Measurements from ENCODE around the gene GGCX.
A peak's percentile ranks its signal among the peaks of the same experiment; 100 is the strongest.

GGCX gene

DNA sequence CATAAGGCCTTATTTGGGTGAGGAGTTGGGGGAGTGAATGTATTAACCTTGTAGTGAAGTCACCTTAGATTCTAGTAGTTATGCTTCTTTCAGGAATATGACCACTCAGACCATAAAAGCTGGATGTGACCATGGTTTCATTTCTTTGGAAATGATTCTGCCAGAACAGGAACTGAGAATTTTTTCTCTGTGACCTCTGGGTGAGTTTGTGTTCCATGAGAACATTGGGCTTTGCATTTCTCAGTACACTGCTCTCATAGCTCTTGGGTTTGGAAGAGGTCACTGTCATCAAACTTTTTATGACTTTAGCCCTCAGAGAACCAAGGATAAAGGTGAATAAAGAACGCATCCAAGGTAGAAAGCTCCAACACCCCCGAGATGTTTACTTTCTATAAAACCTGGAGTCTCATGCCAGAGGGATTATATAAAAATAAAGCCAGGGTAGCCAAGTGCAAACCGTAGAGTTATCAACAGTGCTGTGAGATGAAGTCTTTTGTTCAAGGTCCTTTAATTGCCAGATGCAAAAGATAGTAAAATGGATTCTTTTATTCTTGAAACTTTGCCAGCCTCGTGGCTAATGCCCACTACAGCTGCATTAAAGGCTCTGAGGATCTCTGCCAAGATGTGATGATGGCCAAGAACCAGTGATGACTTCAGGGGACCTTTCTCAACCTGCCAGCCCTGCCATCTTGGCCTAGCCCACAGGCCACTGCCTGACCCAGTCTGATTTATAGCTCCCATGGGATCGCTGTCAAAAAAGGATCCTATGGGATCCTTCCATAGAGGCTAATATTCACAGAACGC lies 50.1 kb downstream of the GGCX start:
- DNase-seq: no peak

DNA sequence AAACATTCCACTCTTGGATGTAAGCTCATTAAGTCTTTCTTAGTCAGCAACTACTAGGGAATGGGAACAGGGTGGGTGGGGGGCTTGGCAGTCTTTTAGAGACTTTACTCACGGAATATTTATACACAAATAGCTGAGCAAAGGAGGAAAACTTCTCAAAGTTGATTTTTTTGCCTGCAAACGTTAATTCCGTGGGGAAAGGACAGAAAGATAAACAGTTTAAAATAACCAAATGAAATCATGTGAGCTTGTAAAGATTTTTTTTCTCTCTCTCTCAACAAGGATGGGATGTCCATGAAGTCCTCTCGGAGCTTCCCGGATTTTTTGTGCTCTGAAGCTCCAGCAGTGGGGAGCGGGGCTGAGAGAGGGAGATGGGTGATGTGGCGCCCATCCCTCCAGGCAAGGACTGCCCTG lies 54.5 kb downstream of the GGCX start:
- no peak for DNase-seq

DNA sequence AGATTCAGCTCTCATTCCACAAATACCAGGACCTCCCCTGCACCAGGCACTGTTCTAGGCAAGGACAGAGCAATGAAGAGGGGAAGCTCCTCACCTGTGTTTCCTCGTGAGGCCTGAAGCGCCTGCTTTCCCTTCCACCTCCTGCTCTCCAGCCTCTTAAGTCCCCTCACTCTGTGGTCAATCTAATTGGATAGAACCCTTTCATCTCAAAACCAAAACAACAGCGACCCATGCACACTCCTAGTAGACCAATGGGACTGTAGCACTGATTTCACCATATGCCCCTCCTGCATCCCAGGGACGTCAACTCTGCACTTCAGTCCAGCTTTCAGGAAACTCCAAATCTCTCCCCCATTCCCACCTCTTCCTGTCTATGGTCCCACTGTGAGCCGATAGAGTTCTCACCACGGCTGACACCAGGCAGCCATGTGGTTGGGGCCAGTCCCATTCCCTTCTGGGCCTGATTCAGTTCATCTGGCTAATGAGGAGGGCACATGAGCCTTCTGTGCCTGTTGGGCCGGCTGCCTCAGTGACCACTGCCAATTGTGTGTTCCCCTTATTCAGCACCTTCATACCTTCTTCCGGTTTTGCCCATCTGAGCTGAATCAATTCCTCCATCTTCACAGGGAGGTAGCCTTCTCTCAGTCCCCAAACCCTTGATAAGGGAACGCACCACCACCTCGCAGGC lies 55.6 kb downstream of the GGCX start:
- no peak for DNase-seq

DNA sequence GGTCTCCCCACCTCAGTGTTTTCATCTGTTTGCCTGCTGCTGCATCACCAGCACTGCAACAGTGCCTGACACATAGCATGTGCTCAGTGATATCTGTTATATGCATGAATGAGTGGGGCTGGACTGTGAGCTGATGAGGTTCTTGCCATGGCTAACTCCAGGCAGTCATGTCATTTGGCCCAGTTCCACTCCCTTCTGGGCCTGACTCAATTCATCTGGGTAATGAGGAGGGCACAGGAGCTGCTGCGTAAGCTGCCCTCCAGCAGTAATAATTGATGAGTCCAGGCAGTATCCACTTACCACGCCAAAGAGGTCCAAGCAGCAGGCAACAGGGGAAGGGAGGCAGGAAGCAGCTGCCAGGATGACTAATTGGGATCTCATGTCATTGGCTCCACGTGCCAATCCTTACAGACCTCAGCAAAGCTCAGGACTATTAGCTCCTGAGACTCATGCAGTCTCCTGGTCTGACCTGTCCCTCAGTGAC lies 56.5 kb downstream of the GGCX start:
- DNase-seq: peak; percentile 32 to 48

DNA sequence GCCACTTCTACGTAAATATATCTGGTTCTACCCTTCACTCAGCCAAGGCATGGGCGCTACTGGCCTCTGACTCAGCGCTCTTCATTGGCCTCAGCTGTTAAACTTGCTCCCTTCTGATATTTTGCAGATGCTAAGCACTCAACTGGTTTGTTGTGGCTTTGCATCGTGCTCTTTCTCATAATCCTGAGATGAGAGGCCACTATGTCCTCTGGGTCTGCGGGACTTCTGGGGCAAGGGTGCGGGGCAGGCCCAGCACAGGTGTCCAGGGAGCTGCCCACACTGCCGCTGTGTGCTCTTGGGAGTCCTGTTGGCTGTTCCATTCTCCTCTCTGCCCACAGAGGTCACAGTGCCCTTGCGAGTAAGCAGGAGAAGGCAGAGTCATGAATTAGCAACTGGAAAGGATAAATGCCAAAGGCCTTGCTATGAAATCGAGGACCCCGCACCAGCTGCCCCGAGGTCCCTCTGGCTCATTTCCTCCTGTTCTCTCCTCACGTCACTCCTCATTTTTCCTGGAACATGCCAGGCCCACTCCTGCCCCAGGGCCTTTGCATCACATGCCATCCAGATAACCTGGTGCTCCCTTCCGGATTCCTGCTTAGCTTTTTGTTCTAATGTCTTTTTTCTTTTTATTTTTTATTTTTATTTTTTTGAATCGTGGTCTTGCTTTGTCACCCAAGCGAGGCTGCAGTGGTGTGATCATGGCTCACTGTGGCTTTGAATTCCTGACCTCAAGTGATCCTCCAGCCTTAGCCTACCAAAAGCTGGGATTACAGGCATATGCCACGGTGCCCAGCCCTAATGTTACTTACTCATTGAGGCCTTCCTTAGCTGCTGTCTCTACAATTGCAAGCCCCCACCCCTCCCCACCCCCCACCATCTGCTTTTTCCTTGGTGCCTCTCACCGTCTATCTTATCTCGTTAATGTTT lies 57.2 kb downstream of the GGCX start:
- no peak for DNase-seq

DNA sequence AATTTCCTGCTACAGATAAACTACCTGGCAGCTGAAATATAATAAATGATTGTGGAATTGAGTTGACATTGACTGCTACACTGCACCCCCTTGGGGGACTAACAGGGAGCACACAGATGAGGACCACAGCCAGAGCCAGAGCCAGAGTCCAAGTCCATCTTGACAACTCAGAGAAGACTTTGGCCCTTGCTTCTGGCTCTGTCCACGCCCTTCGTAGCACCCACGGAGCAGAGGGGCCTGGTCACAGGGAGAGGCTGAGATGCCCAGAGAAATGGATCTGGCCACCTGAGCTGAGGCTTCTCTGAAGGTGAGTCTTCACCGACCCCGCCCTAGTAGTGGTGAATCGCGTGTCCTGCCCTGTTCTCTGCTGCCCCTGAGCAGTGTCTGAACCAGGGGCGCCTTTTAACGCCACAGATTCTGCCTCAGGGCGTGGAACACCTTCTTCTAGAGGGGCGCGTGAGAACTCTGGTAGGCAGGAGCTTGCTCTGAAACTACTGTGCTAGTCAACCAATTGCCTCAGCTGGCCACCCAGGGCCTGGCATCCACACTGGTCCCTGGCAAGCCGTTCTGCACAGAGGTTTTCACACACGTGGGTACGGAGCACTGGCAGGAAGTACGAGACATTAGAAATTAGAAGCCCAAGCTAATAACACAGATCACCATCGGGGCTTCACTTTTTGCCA lies 58.0 kb downstream of the GGCX start:
- DNase-seq: no peak

DNA sequence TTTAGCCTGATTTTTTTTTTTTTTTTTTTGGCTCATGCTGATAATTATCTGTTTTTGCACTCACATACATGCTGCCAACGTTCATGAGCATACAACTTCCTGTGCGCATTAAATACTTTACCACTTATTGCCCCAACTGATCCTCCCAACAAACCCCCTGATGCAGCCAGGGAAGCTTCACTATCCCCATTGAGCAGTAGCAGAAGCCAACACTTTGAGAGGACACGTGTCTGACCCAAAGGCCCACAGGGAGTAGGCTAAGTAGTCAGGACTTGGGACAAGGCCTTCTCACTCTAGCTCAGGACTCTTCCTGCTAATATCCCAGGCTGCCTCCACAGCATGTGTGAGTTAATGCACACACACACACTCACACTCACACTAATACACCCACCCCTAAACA lies 58.6 kb downstream of the GGCX start:
- DNase-seq: no peak

DNA sequence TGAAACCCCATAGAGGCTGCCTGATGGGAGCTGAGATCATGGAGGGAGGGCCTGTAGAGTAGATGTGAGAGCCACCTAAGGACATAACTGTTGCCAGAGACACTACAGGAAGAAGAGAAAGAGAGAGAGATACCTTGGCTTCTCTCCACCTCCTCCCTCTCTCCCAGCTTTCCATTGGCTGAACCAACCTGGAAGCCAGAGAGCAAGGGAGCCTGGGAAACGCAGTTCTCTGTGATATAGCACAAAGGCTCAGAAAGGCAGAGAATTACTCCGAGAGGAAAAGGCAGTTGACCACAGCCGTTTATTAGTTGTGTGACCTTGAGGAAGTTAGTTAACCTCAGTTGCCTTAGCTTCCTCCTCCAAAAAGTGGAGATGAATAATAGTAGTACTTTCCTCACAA lies 60.0 kb downstream of the GGCX start:
- peak; percentile 96 to 97 for DNase-seq

DNA sequence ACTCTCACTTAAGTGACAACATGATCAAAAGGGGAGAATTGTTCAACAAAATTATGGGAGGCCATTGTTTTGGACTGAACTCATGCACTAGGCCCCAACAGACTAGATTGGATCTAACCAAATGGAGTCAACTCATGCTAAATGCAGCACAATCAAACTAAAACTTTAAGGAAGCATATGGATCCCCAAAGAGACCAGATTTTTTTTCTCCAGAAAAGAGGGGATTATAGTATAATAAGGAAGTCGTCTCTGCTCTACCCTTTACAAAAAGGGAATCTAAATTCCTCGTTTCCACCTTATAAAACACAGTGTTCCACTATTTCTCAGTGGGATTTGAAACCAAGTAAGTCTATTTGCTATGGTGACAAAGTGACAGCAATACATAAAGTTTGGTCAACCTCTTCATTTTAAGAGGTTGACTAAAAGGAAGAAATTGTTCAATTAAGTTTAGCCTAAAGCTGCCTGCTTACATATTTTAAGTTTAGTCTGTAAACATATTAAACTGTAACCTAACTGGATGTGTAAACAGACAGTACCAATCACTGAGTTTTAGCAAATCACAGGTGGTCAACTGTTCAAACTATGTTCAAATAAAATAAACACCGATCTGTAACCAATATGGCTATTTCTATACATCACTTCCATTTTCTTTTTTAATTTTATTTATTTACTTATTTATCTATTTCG lies 63.2 kb downstream of the GGCX start:
- no peak for DNase-seq

DNA sequence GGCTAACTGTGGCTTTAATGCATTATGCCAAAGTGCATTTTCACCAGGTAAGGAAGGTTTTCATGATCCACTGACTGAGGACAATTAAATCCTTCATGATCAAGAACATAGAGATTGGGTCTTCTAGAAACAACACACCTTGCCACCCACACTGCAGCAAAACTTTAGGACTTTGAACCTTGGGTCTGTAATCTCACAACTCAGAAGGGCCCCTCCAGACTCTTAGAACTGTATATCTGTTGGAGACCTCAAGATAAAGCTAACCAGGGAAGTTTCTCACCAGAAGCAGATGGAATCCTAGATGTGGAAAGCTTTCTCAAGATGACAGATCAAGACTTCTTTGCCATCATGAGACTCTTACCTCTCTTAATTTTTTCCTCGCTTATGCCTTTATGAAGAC lies 64.9 kb downstream of the GGCX start:
- no peak for DNase-seq

Data from Kasumi-1 (cell line).